Keratinocyte (primary cell): Measurements from ENCODE around the gene PDE1C.

Experiments used
- EZH2 ChIP-seq: IDR thresholded peaks from one replicate; pipeline ENCODE4 v1.6.1; 2012; ENCODE audit warnings: inconsistent platforms, mild to moderate bottlenecking, low read length, moderate library complexity
- TF ChIP-seq, protein P1 (sequence below), 3 experiments: IDR thresholded peaks in 1 of 3; conservative IDR thresholded peaks in 1 of 3; optimal IDR thresholded peaks in 1 of 3; 2 replicates in 2 of 3; 3 replicates in 1 of 3; pipeline versions ENCODE3 to v1.5.1; 2011; ENCODE audit warnings: low read length in 3 of 3, mild to moderate bottlenecking in 3 of 3, moderate library complexity in 2 of 3, control low read depth in 1 of 3, inconsistent platforms in 1 of 3; ENCODE audit not compliant: insufficient read depth in 2 of 3; ENCODE audit errors: extremely low read depth in 1 of 3

DNA sequence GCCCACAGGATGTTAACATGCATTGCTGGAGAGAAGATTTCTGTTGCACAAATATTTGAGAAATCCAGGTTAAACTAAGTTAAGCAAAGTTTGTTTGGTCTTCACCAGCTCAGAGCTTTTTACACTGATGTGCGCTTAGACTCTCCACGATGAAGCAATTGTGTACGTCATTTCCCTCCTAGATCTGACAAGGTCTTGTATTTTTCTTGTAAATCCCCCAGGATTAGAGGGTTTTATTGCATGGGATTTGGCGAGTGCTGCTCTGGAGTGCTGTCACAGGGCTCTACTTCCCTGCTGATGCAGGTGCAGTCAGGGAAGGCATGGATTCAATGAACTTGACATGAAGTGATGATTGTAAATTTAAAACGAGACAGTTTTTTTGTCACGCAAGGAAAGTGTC is 173.3 kb downstream of the PDE1C start:
- TF ChIP-seq, protein P1, sequence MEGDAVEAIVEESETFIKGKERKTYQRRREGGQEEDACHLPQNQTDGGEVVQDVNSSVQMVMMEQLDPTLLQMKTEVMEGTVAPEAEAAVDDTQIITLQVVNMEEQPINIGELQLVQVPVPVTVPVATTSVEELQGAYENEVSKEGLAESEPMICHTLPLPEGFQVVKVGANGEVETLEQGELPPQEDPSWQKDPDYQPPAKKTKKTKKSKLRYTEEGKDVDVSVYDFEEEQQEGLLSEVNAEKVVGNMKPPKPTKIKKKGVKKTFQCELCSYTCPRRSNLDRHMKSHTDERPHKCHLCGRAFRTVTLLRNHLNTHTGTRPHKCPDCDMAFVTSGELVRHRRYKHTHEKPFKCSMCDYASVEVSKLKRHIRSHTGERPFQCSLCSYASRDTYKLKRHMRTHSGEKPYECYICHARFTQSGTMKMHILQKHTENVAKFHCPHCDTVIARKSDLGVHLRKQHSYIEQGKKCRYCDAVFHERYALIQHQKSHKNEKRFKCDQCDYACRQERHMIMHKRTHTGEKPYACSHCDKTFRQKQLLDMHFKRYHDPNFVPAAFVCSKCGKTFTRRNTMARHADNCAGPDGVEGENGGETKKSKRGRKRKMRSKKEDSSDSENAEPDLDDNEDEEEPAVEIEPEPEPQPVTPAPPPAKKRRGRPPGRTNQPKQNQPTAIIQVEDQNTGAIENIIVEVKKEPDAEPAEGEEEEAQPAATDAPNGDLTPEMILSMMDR (optimal IDR thresholded peaks at IDR 0.05 in 1 of 3, IDR thresholded peaks at IDR 0.05 in 1 of 3, conservative IDR thresholded peaks at IDR 0.05 in 1 of 3; ENCODE audit: extremely low read depth in 1 of 3, insufficient read depth in 2 of 3, low read length in 3 of 3) = no peak
- TF ChIP-seq EZH2 = no peak
